DMS 273 (cell line): ENCODE measurements around the gene PIK3R3.

Experiments
- DNase-seq: peaks from one replicate; lab custom pipeline; 2025; ENCODE audit not compliant: unreplicated experiment; lab: John Stamatoyannopoulos, UW

PIK3R3 gene

GRCh38 chr1:46132529-46133180 is at the start of gene PIK3R3:
Gene PIK3R3, minus strand, starts transcription at chr1:46132629. Its CDS starts 677 bp downstream, at chr1:46131952.
- peak; percentile 99 for DNase-seq

- DNase-seq = peak; percentile 87
Observed at GRCh38 chr1:46181343-46182260, 49.2 kb upstream of the PIK3R3 start.

- peak; percentile 90 for DNase-seq
Observed at GRCh38 chr1:46180082-46180616, 47.7 kb upstream of the PIK3R3 start.

GRCh38 chr1:46179138-46180081 is 47.0 kb upstream of the PIK3R3 start:
- peak; percentile 96 for DNase-seq

- DNase-seq = no peak
Observed at GRCh38 chr1:46176211-46176865, 43.9 kb upstream of the PIK3R3 start, which contains the start of gene P3R3URF. Gene P3R3URF, minus strand, starts transcription at chr1:46176488. Its CDS starts 17 bp downstream, at chr1:46176471.

- no peak for DNase-seq
Observed at GRCh38 chr1:46175243-46175642, 42.8 kb upstream of the PIK3R3 start.

- no peak for DNase-seq
Observed at GRCh38 chr1:46174448-46175231, 42.2 kb upstream of the PIK3R3 start, which contains the start of gene TSPAN1. Gene TSPAN1, plus strand, starts transcription at chr1:46175087. Its CDS starts 6,021 bp downstream, at chr1:46181108.

- peak; percentile 29 for DNase-seq
Observed at GRCh38 chr1:46173361-46173856, 41.0 kb upstream of the PIK3R3 start.

- DNase-seq = no peak
Observed at GRCh38 chr1:46172321-46172720, 39.9 kb upstream of the PIK3R3 start.

GRCh38 chr1:46171871-46172270 is 39.4 kb upstream of the PIK3R3 start:
- DNase-seq = peak; percentile 26

GRCh38 chr1:46171351-46171750 is 38.9 kb upstream of the PIK3R3 start:
- DNase-seq = no peak

- DNase-seq = no peak
Observed at GRCh38 chr1:46169811-46170454, 37.5 kb upstream of the PIK3R3 start.

- no peak for DNase-seq
Observed at GRCh38 chr1:46168477-46168876, 36.0 kb upstream of the PIK3R3 start.

GRCh38 chr1:46166521-46167462 is 34.4 kb upstream of the PIK3R3 start:
- DNase-seq = peak; percentile 38

GRCh38 chr1:46160212-46160611 is 27.8 kb upstream of the PIK3R3 start:
- no peak for DNase-seq

- DNase-seq = no peak
Observed at GRCh38 chr1:46159516-46159915, 27.1 kb upstream of the PIK3R3 start.
